HG03558 (cell line): ENCODE data around the gene BTBD19.
"Not testable (repeated sequence)": the region's sequence is repeated elsewhere in the genome, so short reads cannot be mapped to it uniquely, and the experiment has no call there.

Experiments
- ATAC-seq: cut with Tn5 transposase; IDR thresholded peaks from one replicate; pipeline ENCODE4 v1.9.1; 2021; ENCODE audit warnings: moderate number of reproducible peaks; ENCODE audit not compliant: unreplicated experiment; ENCODE audit errors: extremely low read depth

The BTBD19 gene

DNA sequence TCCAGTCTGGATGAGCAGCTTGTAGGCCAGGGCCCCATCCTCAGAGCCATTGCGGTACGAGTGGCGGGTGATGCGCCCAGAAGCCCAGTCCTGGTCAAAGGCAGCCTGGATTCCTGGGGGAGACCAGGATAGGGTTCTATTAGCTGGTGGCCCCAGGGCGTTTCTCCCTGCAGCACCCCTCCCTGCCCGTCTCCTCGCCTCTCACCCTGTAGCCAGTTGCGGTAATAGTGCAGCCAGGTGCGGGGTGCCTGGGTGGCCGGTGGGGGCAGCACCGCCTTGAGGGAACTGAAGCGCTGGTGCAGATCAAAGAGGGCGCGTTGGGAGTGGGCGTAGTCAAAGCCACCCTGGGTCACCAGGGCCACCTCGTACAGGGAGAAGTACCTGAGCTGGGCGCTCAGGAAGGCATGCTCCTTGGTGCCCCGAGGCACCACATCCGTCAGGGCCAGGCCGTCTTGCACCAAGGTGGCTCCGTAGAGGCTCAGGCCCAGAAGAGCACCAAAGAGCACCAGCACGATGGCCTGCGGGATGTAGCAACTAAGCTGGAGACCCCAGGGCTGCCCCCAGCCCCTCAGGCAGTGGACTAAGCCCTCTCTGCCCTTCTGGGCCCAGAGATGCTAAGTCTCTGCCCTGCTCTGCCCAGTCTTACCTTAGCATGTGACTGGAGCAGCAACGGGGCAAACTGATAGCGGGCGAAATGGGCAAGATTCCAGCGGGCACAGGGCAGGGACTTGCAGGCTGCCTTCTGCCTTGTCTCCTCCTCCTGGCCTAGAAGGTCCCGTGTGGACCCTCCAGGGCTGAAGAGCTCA, 19.1 kb downstream of the BTBD19 start:
- ATAC-seq = no peak

DNA sequence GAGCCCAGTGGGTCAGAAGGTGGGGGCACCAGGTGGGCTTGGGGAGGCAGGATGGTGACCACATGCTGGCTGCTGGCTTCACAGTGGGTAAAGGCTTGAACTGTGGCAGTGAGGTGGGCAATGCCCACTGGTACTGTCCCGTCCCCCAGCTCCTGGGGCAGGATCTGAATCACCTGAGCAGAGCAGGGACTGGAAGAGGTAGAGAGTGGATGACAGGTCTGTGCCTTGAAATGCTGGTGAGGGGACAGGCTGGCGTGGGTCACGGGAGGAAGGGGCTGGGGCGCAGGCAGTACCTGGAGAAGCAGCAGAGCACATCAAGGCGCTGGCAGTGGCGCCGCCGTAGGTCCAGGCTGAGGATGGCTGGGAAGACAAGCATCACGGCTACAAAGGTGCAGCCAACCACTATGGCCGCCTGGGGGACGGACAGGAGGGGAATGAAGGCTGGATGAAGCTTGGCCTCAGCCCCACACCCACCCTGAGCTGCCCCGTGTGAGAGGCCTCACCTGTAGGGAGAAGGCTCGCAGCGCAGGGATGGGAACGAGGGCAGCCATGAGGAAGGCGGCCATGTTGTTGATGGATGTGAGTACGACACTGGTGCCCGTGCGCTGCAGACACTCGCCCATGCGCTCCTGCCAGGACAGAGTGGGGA, 19.8 kb downstream of the BTBD19 start:
- ATAC-seq = no peak

DNA sequence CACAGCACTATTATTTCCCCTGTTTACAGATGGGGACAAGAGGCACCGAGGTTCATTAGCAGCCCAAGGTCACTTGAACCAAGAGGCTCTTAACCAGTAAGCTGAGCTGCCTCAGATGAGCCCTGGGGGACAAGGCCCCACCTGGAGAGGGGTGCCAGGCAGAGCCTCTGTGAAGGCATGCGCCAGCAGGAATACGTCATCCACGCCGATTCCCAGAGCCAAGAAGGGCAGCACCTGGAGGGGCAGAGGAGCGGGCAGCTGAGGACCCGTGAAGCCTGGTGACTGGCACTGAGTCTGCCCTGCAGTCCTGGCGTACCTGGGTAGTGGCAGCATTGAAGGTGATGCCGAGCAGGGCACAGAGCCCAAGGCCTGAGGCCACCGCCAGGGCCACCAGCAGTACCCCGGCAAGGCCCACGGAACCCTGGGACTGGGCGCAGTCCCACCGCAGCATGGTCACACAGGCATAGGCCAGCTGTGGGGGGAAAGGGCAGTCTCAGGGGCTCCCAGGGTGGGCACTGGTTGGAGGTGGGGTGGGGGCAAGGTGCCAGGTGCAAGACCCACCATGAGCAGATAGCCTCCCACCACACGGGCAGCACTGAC, 20.6 kb downstream of the BTBD19 start:
- no peak for ATAC-seq

DNA sequence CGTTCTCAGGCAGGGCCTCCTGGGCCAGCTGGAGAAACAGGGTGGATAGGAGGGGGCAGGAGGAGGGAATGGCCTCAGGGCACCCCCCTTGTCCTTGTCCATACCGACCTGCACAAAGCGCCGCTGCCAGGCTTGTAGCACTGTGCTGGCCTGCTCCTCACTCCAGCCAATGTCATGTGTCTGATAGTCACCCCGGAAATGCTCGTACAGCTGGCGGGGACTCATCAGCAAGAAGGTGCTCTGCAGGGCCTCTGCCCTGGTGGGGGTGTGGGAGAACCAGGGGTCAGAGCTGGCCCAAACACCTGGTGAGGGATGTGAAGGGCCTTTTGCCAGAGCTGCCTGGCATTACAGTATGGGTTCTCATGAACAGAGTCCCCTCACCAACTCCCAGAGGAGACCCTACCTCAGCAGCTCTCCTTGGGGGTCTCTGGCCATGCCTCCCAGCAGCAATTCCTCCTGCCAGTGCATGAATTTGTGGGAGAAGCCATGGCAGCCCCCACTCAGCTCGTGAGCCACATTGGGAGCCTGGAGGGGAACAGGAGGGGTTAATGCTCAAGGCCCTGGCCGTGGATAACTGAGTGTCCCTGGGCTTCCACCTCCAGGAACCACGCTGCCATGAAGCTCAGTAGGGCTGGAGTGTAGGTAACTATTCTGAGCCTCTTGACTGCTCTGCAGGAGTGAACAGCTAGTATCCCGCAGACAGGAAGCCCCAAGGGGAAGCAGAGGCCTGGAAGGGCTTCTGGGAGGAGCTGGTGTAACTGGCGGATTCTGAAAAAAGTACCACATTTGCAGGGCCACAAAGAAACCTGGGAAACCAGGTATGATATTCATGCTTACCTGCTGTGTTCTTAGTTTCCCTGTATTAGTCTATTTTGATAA, 21.4 kb downstream of the BTBD19 start:
- no peak for ATAC-seq

DNA sequence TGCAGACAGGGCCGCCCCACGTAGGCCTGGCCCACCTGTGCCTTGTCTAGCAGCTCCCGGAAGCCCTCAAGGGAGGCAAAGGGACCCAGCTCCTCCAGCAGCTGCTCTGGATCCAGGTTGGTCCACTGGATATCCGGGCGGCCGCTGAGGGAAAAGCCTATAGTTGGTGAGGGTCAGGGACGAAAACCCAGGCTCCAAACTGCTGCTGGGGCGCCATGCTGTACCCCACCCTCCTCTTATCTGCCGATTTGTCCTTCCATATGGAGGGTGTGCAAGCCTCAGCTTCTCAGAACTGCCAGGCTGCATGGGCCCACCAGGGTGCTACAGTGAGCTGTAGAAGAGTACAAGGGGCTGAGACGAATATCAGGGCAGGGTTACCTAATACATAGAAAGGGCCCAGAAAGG, 22.6 kb downstream of the BTBD19 start:
- no peak for ATAC-seq

DNA sequence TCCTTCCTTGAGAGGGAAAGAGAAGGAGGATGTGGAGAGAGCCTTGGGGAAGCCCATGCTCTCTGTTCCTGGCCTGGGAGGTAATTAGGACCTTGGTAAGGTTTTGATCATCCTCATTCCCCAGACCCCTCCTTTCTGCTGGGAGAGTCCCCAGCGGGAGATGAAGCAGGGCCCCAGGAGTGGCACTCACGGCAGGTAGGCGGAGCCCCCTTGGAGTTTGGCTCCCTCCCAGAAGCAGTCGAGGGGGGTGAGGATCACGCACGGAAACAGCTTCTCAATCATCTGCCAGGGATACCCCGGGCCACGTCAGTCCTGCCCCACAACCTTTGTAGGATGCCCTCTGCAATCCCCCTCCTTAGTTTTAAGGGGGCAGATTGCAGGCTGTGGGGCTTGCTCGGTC, 23.2 kb downstream of the BTBD19 start:
- ATAC-seq = no peak

DNA sequence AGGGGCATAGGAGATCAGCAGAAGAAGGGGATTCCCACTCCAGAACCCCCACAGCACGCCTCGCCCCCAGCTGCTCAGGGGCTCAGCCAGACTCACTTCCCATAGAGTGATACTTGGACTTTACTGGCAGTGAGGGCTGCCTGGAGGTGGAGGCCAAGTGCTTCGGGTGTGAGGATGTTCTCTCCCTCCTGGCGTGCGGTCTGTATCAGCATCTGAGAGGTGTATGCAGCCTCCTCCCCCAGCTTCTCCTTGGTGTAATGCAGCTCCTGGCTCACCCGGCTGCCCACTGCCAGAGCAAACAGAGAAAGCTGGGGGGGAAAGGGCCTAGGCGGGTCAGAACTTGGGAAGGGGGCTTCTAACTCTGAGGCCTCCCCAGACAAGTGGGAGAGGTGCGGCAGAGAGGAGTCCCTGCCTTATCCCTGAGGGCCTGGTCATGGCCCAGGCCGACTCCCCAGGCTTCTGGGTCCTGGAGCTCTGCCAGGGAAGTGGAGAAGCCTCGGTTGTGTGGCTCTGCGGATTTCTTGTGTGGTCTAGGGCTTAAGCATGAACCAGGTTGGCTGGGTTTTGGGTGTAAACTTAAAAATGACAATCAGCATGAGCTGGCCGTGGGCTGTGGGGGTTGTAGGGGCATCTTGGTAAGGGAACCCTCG, 23.9 kb downstream of the BTBD19 start:
- ATAC-seq = no peak

DNA sequence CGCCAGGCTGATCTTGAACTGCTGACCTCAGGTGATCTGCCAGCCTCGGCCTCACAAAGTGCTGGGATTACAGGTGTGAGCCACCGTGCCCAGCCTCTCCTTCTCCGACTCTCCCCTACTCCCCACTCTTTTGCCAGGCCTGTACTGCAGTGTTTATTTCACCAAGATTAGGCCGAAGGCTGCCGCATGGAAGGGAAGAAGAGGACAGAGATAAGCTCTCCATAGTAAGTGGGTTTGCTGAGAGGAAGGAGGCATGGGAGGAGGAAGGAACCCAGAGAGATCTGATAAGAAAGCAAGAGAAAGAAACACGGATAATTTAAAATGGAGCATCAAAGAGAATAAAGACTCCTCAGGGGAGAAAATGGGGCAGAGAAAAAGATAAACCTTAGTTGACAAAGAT, 26.0 kb downstream of the BTBD19 start:
- ATAC-seq = no peak

DNA sequence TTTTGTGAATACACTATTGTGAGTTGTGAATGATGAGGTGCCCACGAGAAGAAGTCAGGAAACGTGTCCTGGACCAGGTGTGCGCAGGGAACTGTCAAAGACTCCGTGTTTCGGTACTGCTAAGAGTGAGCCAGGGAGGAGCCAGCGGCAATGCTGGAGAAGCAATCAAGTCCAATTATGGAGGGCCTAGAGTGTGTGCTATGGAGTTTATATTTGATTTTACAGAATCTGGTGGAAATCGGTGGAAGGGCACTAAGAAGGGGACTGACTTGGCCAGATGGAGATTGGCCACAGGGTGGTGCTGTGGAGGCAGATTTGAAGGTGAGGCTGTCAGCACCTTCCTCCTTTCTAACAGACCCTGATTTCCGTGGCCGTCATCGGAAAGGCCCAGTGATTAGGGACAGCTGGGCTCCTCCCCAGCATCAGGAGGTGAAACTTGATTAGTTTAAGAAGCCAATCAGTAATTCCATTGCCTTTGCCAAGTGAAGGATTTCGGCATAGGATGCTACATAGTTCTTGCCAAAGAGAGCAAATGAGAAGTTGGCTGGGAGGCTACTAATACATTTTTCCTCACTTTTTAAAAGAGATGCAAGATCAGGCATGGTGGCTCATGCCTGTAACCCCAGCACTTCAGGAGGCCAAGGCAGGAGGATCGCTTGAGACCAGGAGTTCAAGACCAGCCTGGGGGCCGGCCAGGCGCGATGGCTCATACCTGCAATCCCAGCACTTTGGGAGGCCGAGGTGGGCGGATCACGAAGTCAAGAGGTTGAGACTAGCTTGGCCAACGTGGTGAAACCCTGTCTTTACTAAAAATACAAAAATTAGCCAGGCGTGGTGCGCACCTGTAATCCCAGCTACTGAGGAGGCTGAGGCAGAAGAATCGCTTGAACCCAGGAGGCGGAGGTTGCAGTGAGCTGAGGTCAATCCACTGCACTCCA, 27.7 kb downstream of the BTBD19 start:
- no peak for ATAC-seq

DNA sequence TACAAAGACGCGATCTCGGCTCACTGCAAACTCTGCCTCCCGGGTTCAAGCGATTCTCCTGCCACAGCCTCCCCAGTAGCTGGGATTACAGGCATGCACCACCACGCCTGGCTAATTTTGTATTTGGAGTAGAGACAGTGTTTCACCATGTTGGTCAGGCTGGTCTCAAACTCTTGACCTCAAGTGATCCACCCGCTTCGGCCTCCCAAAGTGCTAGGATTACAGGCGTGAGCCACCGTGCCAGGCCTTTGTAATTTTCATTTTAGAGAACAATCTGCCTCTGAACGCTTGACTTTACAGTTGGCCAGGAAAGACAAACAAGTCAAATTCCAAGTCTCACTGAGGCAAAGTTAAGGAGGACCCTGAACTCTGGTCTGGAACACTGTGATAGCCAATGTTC, 30.0 kb downstream of the BTBD19 start:
- not testable (repeated sequence) for ATAC-seq

DNA sequence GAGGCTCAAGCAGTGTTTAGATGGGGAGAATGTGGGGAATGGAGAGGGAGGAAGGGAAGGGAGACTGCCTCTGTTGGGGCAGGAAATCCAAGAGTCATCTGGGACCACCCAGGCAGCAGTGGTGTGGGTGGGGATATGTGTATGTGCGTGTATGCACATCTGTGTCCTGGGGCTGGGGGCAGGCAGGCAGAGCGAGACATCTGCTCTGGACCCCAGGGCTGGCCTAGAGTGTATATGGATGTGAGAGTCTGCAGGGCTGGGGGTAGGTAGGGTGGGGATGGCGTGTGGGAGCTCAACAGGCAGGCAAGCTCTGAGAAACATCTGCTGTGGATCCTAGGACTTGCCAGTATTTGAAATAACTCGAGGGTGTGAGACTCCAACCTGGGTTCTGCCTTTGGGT, 31.3 kb downstream of the BTBD19 start:
- no peak for ATAC-seq

DNA sequence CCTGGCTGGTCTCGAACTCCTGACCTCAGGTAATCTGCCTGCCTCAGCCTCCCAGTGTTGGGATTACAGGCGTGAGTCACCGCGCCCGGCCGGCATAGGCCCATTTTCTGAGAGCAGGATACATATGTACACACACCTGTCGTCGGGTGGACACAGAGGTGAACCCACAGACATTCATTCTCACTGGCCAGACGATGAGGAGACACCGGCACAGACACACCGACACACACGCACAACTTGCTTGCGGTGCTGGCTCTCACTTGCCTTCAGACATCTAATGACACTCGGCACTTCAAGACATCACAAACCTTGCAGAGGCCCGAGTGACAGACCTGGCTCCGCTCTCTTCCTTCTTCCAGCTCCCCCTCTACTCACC, 34.2 kb downstream of the BTBD19 start:
- no peak for ATAC-seq

DNA sequence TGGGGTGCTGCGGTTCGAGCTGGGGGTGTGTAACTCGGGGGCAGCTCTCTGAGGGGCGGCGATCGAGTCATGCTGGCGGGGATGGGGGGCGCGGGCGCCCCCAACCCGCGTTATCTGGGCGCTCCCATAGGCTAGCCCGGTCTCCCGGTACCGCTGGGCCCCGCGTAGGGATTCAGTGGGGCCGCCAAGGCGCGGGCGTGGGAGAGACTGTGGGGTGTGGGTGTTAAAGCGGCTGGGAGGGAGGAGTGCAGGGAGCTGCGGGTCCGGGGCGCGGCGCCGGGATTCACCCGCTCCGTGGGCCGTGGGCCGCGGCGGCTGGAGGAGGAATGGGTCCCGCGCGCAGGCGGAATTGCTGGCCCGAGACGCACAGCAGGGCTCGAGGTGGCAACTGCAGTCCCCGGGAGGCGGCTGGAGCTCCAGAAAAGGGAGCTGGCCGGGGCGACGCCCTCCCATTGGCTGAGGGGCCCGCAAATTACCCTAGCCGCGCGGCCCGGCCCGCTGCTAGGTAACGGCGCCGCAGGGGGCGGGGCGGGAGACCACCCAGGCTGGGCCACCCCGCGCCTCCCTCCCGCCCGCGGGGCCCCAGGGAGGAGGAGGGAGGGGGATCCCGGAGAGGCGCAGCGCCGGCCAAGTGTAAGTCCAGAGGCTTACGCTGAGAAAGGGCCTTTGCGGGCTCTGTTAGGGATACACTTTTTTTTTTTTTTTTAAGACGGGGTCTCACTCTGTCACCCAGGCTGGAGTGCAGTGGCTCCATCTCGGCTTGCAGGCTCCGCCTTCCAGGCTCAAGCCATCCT, 34.7 kb downstream of the BTBD19 start, which contains the start of gene PTCH2:
Gene PTCH2, minus strand, starts transcription at position 392 of the 794 bp plus-strand sequence. Its CDS starts 321 bp downstream, at position 71.
- no peak for ATAC-seq

DNA sequence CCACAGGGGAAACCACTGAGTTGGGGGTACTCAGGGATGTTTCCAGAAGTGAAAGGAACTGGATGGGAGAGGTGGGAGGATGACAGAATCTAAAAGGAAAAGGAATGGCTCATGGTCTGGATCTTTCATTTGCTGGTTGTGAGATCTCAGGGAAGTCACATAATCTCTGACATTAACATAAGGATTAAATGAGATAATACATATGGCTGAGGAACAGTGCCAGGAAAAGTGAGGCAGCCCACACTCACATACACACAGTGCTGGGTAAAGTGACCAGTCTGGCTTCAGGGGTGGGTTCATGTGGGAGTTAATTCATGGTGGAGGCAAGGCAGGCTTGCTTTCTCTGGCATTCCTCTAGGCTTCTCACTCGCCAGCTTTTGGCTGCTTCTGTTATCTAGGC, 38.7 kb downstream of the BTBD19 start:
- ATAC-seq = no peak

DNA sequence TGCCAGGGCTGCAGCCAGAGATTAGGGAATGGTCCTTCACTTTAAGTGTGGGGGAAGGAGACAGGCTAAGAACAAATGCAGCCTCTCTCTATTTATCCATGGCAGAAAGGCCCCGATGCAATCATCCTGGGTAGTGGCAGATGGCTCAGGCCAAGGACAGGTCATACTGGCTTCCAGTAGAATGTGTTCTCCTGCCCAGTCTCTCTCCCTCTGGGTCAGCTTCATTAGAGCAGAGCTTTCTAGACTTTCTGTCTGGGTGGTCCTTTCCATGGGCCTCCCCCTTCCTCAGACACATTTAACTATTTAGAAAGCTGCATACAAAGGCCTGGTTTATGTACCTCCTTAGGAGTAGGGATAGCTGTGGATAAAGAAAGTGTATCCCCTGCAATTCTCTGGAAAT, 39.5 kb downstream of the BTBD19 start:
- no peak for ATAC-seq

DNA sequence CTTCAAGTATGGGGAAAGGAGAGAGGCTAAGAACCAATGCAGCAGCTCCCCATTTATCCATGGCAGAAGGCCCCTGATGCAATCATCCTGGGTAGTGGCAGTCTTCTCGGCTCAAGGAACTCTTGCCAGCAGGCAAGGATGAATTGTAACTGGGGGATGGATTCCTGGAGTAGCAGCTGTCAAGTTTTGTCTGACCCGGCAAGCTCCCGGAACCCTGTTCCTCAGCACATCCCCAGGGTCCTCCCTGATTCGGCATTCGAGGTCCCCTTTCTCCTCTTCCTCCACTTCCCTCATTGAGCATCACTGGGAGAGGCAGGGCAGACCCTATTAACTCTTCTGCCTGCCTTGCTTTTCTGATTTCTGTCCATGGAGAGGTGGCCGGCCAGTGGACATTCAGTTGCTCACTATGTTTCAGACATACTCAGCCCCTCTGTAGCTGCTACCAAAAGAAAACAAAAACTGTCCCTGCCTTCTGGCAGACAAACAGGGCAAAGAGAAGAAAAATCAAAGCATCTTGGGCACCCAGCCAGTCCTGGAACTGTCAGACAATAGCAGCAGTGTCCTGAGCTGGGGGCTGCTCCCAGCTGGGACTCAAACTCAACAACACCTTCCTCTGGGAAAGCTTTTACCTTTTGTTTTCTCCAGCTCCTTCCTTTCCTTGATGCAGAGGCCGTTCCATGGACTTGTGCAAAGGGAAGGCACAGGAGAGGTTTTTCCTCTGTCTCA, 40.3 kb downstream of the BTBD19 start:
- no peak for ATAC-seq

DNA sequence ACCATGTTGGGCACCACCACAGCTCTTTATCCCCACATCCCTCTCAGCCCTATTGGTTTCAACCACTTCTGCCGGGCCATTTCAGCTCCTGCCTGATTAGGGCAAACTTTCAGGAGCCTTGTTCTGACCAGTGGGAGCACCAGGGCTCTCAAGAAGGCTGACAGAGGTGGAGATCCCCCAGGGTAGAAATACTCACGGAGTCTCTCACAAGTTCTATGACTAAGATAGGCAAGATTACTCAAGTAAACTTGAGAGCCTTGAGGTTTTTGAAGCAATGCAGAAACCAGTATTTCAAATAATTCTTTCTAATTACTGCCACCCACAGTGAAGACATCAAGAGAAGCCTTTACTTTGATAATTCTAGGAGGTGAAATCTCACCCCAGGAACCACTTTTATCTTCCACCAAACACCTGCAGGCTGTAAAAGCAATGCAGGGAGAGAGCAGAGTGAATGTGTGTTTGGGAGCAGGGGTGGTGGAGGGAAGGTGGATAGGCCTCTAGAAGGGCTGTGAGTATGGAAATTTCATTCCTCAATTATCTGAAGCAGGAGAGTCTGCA, 41.3 kb downstream of the BTBD19 start:
- ATAC-seq = no peak
